22Rv1 (cell line): Measurements from ENCODE around the gene RASGEF1C.

ENCODE experiments used
- ZFX ChIP-seq: fragments of 450-650 bp; IDR thresholded peaks from 2 replicates; pipeline ENCODE4 v1.6.1; 2017; ENCODE audit warnings: antibody characterized with exemption, borderline replicate concordance
- TF ChIP-seq, protein P1 (sequence below): fragments of 450-650 bp; IDR thresholded peaks from 2 replicates; pipeline ENCODE4 v1.5.1; 2017; ENCODE audit warnings: mild to moderate bottlenecking

DNA sequence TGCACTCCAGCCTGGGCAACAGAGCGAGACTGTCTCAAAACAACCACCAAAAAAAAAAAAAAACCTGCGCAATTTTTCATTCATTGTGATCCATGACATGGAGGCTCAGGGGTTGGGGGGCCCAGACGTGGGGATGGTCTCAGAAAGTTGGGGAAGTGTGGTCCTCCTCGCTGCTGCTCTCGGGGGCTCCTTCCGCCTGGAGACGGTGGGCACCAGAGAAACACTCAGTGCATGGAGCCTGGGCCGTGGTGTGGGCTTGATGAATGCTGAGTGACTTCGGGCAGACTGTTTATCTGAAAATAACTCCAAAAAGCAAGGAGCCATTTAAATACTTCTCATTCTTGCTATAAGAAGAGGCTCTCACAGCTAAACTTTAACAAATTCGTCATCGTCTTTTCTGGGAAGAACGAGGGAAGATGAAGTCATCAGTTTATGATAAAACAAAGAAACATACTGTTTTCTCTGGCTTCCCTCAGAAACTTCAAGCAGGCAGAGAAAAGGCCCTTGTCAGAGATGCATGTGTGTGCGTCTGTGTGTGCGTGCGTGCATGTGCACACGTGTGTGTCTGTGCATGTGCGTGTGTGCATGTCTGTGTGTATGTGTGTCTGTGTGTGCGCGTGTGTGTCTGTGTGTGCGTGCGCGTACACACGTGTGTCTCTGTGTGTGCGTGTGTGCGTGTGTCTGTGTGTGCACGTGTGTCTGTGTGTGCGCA lies 35.0 kb downstream of the RASGEF1C start:
- TF ChIP-seq, protein P1, sequence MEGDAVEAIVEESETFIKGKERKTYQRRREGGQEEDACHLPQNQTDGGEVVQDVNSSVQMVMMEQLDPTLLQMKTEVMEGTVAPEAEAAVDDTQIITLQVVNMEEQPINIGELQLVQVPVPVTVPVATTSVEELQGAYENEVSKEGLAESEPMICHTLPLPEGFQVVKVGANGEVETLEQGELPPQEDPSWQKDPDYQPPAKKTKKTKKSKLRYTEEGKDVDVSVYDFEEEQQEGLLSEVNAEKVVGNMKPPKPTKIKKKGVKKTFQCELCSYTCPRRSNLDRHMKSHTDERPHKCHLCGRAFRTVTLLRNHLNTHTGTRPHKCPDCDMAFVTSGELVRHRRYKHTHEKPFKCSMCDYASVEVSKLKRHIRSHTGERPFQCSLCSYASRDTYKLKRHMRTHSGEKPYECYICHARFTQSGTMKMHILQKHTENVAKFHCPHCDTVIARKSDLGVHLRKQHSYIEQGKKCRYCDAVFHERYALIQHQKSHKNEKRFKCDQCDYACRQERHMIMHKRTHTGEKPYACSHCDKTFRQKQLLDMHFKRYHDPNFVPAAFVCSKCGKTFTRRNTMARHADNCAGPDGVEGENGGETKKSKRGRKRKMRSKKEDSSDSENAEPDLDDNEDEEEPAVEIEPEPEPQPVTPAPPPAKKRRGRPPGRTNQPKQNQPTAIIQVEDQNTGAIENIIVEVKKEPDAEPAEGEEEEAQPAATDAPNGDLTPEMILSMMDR, result no peak
- no peak for TF ChIP-seq ZFX
